Stimulated activated CD8-positive, alpha-beta memory T cell treated with anti-CD3 and anti-CD28 coated beads, Interleukin-4, amount 100 ng/mL, for 48 hours (primary cell): ENCODE measurements around the gene DNM2.
A peak's percentile ranks its signal among the peaks of the same experiment; 100 is the strongest.

Source experiments
- DNase-seq: peaks from one replicate; pipeline ENCODE4 v3.0.0-alpha.2; 2020

DNM2 gene

GRCh38 chr19:10782795-10783194, 64.9 kb downstream of the DNM2 start:
- no peak for DNase-seq

- no peak for DNase-seq
These were observed 66.4 kb downstream of the DNM2 start for GRCh38 chr19:10784257-10784656.

- DNase-seq = no peak
These were observed 70.3 kb downstream of the DNM2 start for GRCh38 chr19:10788146-10788545.

GRCh38 chr19:10789866-10790265, 72.0 kb downstream of the DNM2 start:
- no peak for DNase-seq

- DNase-seq = no peak
These were observed 78.8 kb downstream of the DNM2 start for GRCh38 chr19:10796653-10797052.

- DNase-seq = peak; percentile 52
These were observed 79.2 kb downstream of the DNM2 start for GRCh38 chr19:10797078-10797477.

GRCh38 chr19:10797541-10798256, 79.8 kb downstream of the DNM2 start:
- DNase-seq = peak; percentile 92

- DNase-seq = no peak
These were observed 82.6 kb downstream of the DNM2 start for GRCh38 chr19:10800488-10800887.

- DNase-seq = no peak
These were observed 84.6 kb downstream of the DNM2 start for GRCh38 chr19:10802479-10802878.

- no peak for DNase-seq
These were observed 85.4 kb downstream of the DNM2 start for GRCh38 chr19:10803252-10803651.

- no peak for DNase-seq
These were observed 87.3 kb downstream of the DNM2 start for GRCh38 chr19:10805065-10805757.

- no peak for DNase-seq
These were observed 87.9 kb downstream of the DNM2 start for GRCh38 chr19:10805758-10806247.

GRCh38 chr19:10808937-10809649, 91.2 kb downstream of the DNM2 start:
- peak; percentile 45 for DNase-seq

GRCh38 chr19:10809651-10810285, 91.9 kb downstream of the DNM2 start:
- DNase-seq = no peak

GRCh38 chr19:10811391-10812111, 93.7 kb downstream of the DNM2 start:
- no peak for DNase-seq

GRCh38 chr19:10812196-10812595, 94.3 kb downstream of the DNM2 start:
- no peak for DNase-seq

- peak; percentile 65 for DNase-seq
These were observed 95.1 kb downstream of the DNM2 start for GRCh38 chr19:10812902-10813404.

- DNase-seq = no peak
These were observed 97.2 kb downstream of the DNM2 start for GRCh38 chr19:10815007-10815536.

GRCh38 chr19:10815969-10816644, 98.2 kb downstream of the DNM2 start:
- no peak for DNase-seq

- DNase-seq = no peak
These were observed 98.8 kb downstream of the DNM2 start for GRCh38 chr19:10816691-10817090.

- no peak for DNase-seq
These were observed 99.6 kb downstream of the DNM2 start for GRCh38 chr19:10817291-10818038.
